Progenitor cell of endocrine pancreas (in vitro differentiated cells): ENCODE results near the gene HINT2. TPM values are rescaled to one million over a fixed set of nuclear protein-coding genes. Genes with fewer than 3 reads are reported as not detected.

Experiments
- DNase-seq: peaks from one replicate; pipeline ENCODE4 v3.0.0; 2021; ENCODE audit warnings: low spot score; ENCODE audit not compliant: unreplicated experiment
- H3K27ac Mint-ChIP-seq: 2 replicates; pipeline ENCODE4 v1.8.0; 2021; ENCODE audit warnings: mild to moderate bottlenecking, moderate library complexity, mixed read lengths
- H3K27me3 Mint-ChIP-seq: 2 replicates; pipeline ENCODE4 v1.8.0; 2021; ENCODE audit warnings: mixed read lengths
- H3K36me3 Mint-ChIP-seq: 2 replicates; pipeline ENCODE4 v1.8.0; 2022; ENCODE audit warnings: mixed read lengths; ENCODE audit not compliant: insufficient read depth
- H3K4me1 Mint-ChIP-seq: 2 replicates; pipeline ENCODE4 v1.8.0; 2021; ENCODE audit warnings: low read depth, mixed read lengths
- H3K4me3 Mint-ChIP-seq: 2 replicates; pipeline ENCODE4 v1.8.0; 2021; ENCODE audit warnings: low read depth, mild to moderate bottlenecking, moderate library complexity, mixed read lengths
- H3K9me3 Mint-ChIP-seq: 2 replicates; pipeline ENCODE4 v1.8.0; 2021; ENCODE audit warnings: low read depth, mixed read lengths
- CTCF ChIP-seq: fragments of 200-600 bp; sonication (generic); IDR thresholded peaks from one replicate; pipeline ENCODE4 v1.5.0; 2021; ENCODE audit warnings: antibody characterized with exemption, mild to moderate bottlenecking; ENCODE audit not compliant: unreplicated experiment
- total RNA-seq: library from RNA; stranded (reverse); gene quantifications from 2 replicates; pipeline ENCODE4 v1.2.1, GENCODE V29; 2021

Gene HINT2
- total RNA-seq, 1 donor from 2014 or later = 37.7 TPM

- no peak for TF ChIP-seq CTCF
- no peaks in the 10 kb centered on the region for H3K9me3 Mint-ChIP-seq
- no peak for DNase-seq
- H3K27me3 Mint-ChIP-seq = peaks cover 23% of the 10 kb centered on the region
- peaks cover 11% of the 10 kb centered on the region for H3K4me1 Mint-ChIP-seq
- H3K27ac Mint-ChIP-seq = no peak overlapping the region
- H3K36me3 Mint-ChIP-seq = peaks cover 16% of the 10 kb centered on the region
- H3K4me3 Mint-ChIP-seq = no peak overlapping the region
Observed at GRCh38 chr9:35844628-35845270, 29.9 kb upstream of the HINT2 start.

GRCh38 chr9:35842795-35843194 is 28.0 kb upstream of the HINT2 start:
- Mint-ChIP-seq H3K36me3 (peaks cover 16% of the 10 kb centered on the region), H3K9me3 (no peaks in the 10 kb centered on the region), H3K27ac (no peak overlapping the region), H3K4me1 (peaks cover 11% of the 10 kb centered on the region), H3K27me3 (peaks cover 18% of the 10 kb centered on the region), H3K4me3 (no peak overlapping the region)
- DNase-seq = no peak
- no peak for TF ChIP-seq CTCF

GRCh38 chr9:35842020-35842745 is 27.3 kb upstream of the HINT2 start:
- Mint-ChIP-seq H3K9me3 (no peaks in the 10 kb centered on the region), H3K4me1 (peaks cover 11% of the 10 kb centered on the region), H3K4me3 (no peak overlapping the region), H3K27me3 (peaks cover 12% of the 10 kb centered on the region), H3K27ac (no peak overlapping the region), H3K36me3 (peaks cover 11% of the 10 kb centered on the region)
- TF ChIP-seq CTCF = no peak
- no peak for DNase-seq

- TF ChIP-seq CTCF = no peak
- Mint-ChIP-seq H3K4me1 (peaks cover 11% of the 10 kb centered on the region), H3K9me3 (no peaks in the 10 kb centered on the region), H3K27ac (no peak overlapping the region), H3K27me3 (peaks cover 5% of the 10 kb centered on the region), H3K4me3 (no peak overlapping the region), H3K36me3 (peaks cover 7% of the 10 kb centered on the region)
- DNase-seq = no peak
Observed at GRCh38 chr9:35841645-35841900, 26.7 kb upstream of the HINT2 start.

GRCh38 chr9:35840881-35841644 is 26.2 kb upstream of the HINT2 start:
- peaks cover 5% of the 10 kb centered on the region for H3K27me3 Mint-ChIP-seq
- no peaks in the 10 kb centered on the region for H3K9me3 Mint-ChIP-seq
- peaks cover 11% of the 10 kb centered on the region for H3K4me1 Mint-ChIP-seq
- TF ChIP-seq CTCF = no peak
- DNase-seq = no peak
- peaks cover 7% of the 10 kb centered on the region for H3K36me3 Mint-ChIP-seq
- no peak overlapping the region for H3K4me3 Mint-ChIP-seq
- H3K27ac Mint-ChIP-seq = no peak overlapping the region
